ENCODE data around the gene CDC34. TPM values are rescaled to one million over a fixed set of nuclear protein-coding genes. Genes with fewer than 3 reads are reported as not detected.
A peak's percentile ranks its signal among the peaks of the same experiment; 100 is the strongest.

Gene CDC34
- total and polyA plus RNA-seq, 9 of the 15 experiments (the other 6 are each of a cell fraction or from before 2014, with no cell fraction given) = 0.80 to 203 (median 65.5) TPM

GRCh38 chr19:508204-509150 lies 23.1 kb upstream of the CDC34 start:
- peak overlapping the region; percentile 92 to 98 for H3K9ac ChIP-seq (ENCODE audit: insufficient read depth in 1 of 2, low read depth in 2 of 2, low read length in 2 of 2)
- H3K4me3 ChIP-seq = peak overlapping the region; percentile 100
- no peaks in the 10 kb centered on the region for H3K9me3 ChIP-seq (replicated peaks; ENCODE audit: control insufficient read depth, insufficient read depth, low read depth, low read length)
- no peak for FAIRE-seq
- H3K79me2 ChIP-seq (ENCODE audit: control insufficient read depth, insufficient read depth, low read length) = peaks cover 13% of the 10 kb centered on the region; the same call in 2 of the 3 replicates
- TSS peak; percentile 68 for BruUV-seq (replicated peaks)
- intact Hi-C loops (cut with micrococcal nuclease) = no loop called here
- WGBS (ENCODE audit: insufficient coverage, low coverage, missing lambda C conversion rate) = 37% methylated on average over 32 of the region's 32 CpGs
- CTCF ChIA-PET (ENCODE audit: low intra/inter-chr PET ratio) = interaction anchor here (0.6 kb wide), 1 partner anchor 48 kb away, joined by 8 read pairs; no protein-coding TSS in a partner anchor
- H4K20me1 ChIP-seq (replicated peaks; ENCODE audit: control insufficient read depth, insufficient read depth, low read length) = no peaks in the 10 kb centered on the region
- in situ Hi-C loops (cut with MboI) = no loop called here
- peaks cover 2% of the 10 kb centered on the region for H3K9me1 ChIP-seq (ENCODE audit: control insufficient read depth, insufficient read depth, low read length)
- H3K4me2 ChIP-seq (ENCODE audit: insufficient read depth, low read length) = peak overlapping the region; percentile 95
- H3K4me1 ChIP-seq (replicated peaks in 1 of 2; ENCODE audit: control insufficient read depth in 2 of 2, insufficient read depth in 2 of 2, low read length in 2 of 2) = peaks cover 16 to 69% of the 10 kb centered on the region in 2 experiments; a peak in 4 of 5 replicates
- H2AFZ ChIP-seq (ENCODE audit: low read depth, low read length) = peak overlapping the region; percentile 100
- ATAC-seq = no peak
- peak in 1 of 4 experiments; percentile 24 for DNase-seq (ENCODE audit: extremely low read depth in 1 of 4, low spot score in 3 of 4)
- H3K36me3 ChIP-seq (ENCODE audit: control insufficient read depth, insufficient read depth, low read length) = peaks cover 15% of the 10 kb centered on the region; the same call in 2 of the 3 replicates
- H3K27me3 ChIP-seq (ENCODE audit: control insufficient read depth in 2 of 2, insufficient read depth in 2 of 2, low read length in 2 of 2) = no peaks in the 10 kb centered on the region; a peak in 1 of 5 replicates
- POLR2A ChIA-PET = interaction anchor here (0.6 kb wide), 1 partner anchor 10 kb away, joined by 4 read pairs; no protein-coding TSS in a partner anchor
- peak overlapping the region; percentile 99; the same call in 1 of the 3 replicates for H3K27ac ChIP-seq (ENCODE audit: extremely low read depth, low read depth, low read length)
- TF ChIP-seq MYC (IDR thresholded peaks at IDR 0.05; ENCODE audit: low read depth, low read length) (no peak), MYC (CRISPR knock-in tag; IDR thresholded peaks at IDR 0.05; ENCODE audit: borderline replicate concordance, low read depth) (0 out of 2 replicates have a peak, but pooled peaks have one; percentile 25), PRPF4 (IDR thresholded peaks at IDR 0.05; ENCODE audit: insufficient read depth, low read depth, low read length, poor library complexity, severe bottlenecking) (no peak)

All from K562 (cell line).